ENCODE data around the gene RAPGEF6.

Gene RAPGEF6

GRCh38 chr5:131430794-131431193 is 204.2 kb downstream of the RAPGEF6 start:
- Histone ChIP-seq H3K27ac (ENCODE audit: low read depth, low read length, severe bottlenecking) (no peak overlapping the region), H3K9me3 (ENCODE audit: control insufficient read depth, low read length) (no peaks in the 10 kb centered on the region), H3K4me3 (ENCODE audit: extremely low read depth, insufficient read depth, low read length, poor library complexity, severe bottlenecking) (no peak overlapping the region), H3K36me3 (ENCODE audit: control insufficient read depth, insufficient read depth, low read length) (peaks cover 68% of the 10 kb centered on the region), H3K4me1 (ENCODE audit: control insufficient read depth, insufficient read depth, low read length, poor library complexity, severe bottlenecking) (no peaks in the 10 kb centered on the region)
- 100% methylated on average over 1 of the region's 1 CpG for WGBS, 2 experiments (ENCODE audit: insufficient coverage in 2 of 2)

GRCh38 chr5:131426011-131426410 is 209.0 kb downstream of the RAPGEF6 start:
- no peak overlapping the region for H3K27ac ChIP-seq (ENCODE audit: low read depth, low read length, severe bottlenecking)
- H3K9me3 ChIP-seq (ENCODE audit: control insufficient read depth, low read length), result no peaks in the 10 kb centered on the region
- no peak overlapping the region for H3K4me3 ChIP-seq (ENCODE audit: extremely low read depth, insufficient read depth, low read length, poor library complexity, severe bottlenecking)
- H3K4me1 ChIP-seq (ENCODE audit: control insufficient read depth, insufficient read depth, low read length, poor library complexity, severe bottlenecking), result no peaks in the 10 kb centered on the region
- peaks cover 54% of the 10 kb centered on the region for H3K36me3 ChIP-seq (ENCODE audit: control insufficient read depth, insufficient read depth, low read length)
- no CpG with 5 or more reads among the region's 1 CpG for WGBS, 2 experiments (ENCODE audit: insufficient coverage in 2 of 2)

- no peak overlapping the region for H3K4me3 ChIP-seq (ENCODE audit: extremely low read depth, insufficient read depth, low read length, poor library complexity, severe bottlenecking)
- H3K9me3 ChIP-seq (ENCODE audit: control insufficient read depth, low read length), result no peaks in the 10 kb centered on the region
- no peak overlapping the region for H3K27ac ChIP-seq (ENCODE audit: low read depth, low read length, severe bottlenecking)
- no peaks in the 10 kb centered on the region for H3K4me1 ChIP-seq (ENCODE audit: control insufficient read depth, insufficient read depth, low read length, poor library complexity, severe bottlenecking)
- H3K36me3 ChIP-seq (ENCODE audit: control insufficient read depth, insufficient read depth, low read length), result peaks cover 34% of the 10 kb centered on the region
- WGBS, 2 experiments (ENCODE audit: insufficient coverage in 2 of 2), result no CpG with 5 or more reads among the region's 2 CpGs
Measured at GRCh38 chr5:131423056-131423455, 212.0 kb downstream of the RAPGEF6 start.

- Histone ChIP-seq H3K27ac (ENCODE audit: low read depth, low read length, severe bottlenecking) (no peak overlapping the region), H3K4me1 (ENCODE audit: control insufficient read depth, insufficient read depth, low read length, poor library complexity, severe bottlenecking) (no peaks in the 10 kb centered on the region)
- WGBS, 2 experiments (ENCODE audit: insufficient coverage in 2 of 2), result 100% methylated on average over 1 to 2 of the region's 4 CpGs
Measured at GRCh38 chr5:131419877-131420276, 215.2 kb downstream of the RAPGEF6 start.

GRCh38 chr5:131418846-131419245 is 216.2 kb downstream of the RAPGEF6 start:
- no peaks in the 10 kb centered on the region for H3K9me3 ChIP-seq (ENCODE audit: control insufficient read depth, low read length)
- 75 to 90% methylated on average over 2 of the region's 7 CpGs for WGBS, 2 experiments (ENCODE audit: insufficient coverage in 2 of 2)
- H3K4me3 ChIP-seq (ENCODE audit: extremely low read depth, insufficient read depth, low read length, poor library complexity, severe bottlenecking), result no peak overlapping the region
- peaks cover 13% of the 10 kb centered on the region for H3K36me3 ChIP-seq (ENCODE audit: control insufficient read depth, insufficient read depth, low read length)
- H3K4me1 ChIP-seq (ENCODE audit: control insufficient read depth, insufficient read depth, low read length, poor library complexity, severe bottlenecking), result no peaks in the 10 kb centered on the region
- no peak overlapping the region for H3K27ac ChIP-seq (ENCODE audit: low read depth, low read length, severe bottlenecking)

More at GRCh38 chr5:131419877-131420276, 215.2 kb downstream of the RAPGEF6 start:
- H3K9me3 ChIP-seq (ENCODE audit: control insufficient read depth, low read length), result no peaks in the 10 kb centered on the region
- no peak overlapping the region for H3K4me3 ChIP-seq (ENCODE audit: extremely low read depth, insufficient read depth, low read length, poor library complexity, severe bottlenecking)
- peaks cover 15% of the 10 kb centered on the region for H3K36me3 ChIP-seq (ENCODE audit: control insufficient read depth, insufficient read depth, low read length)

- Histone ChIP-seq H3K9me3 (ENCODE audit: control insufficient read depth, low read length) (no peaks in the 10 kb centered on the region), H3K27ac (ENCODE audit: low read depth, low read length, severe bottlenecking) (no peak overlapping the region), H3K4me3 (ENCODE audit: extremely low read depth, insufficient read depth, low read length, poor library complexity, severe bottlenecking) (no peak overlapping the region), H3K36me3 (ENCODE audit: control insufficient read depth, insufficient read depth, low read length) (peaks cover 10% of the 10 kb centered on the region), H3K4me1 (ENCODE audit: control insufficient read depth, insufficient read depth, low read length, poor library complexity, severe bottlenecking) (no peaks in the 10 kb centered on the region)
- WGBS, 2 experiments (ENCODE audit: insufficient coverage in 2 of 2), result 4 to 11% methylated on average over 4 of the region's 7 CpGs
Measured at GRCh38 chr5:131417240-131417869, 217.7 kb downstream of the RAPGEF6 start.

- Histone ChIP-seq H3K9me3 (ENCODE audit: control insufficient read depth, low read length) (no peaks in the 10 kb centered on the region), H3K4me3 (ENCODE audit: extremely low read depth, insufficient read depth, low read length, poor library complexity, severe bottlenecking) (no peak overlapping the region), H3K36me3 (ENCODE audit: control insufficient read depth, insufficient read depth, low read length) (peaks cover 4% of the 10 kb centered on the region), H3K27ac (ENCODE audit: low read depth, low read length, severe bottlenecking) (no peak overlapping the region), H3K4me1 (ENCODE audit: control insufficient read depth, insufficient read depth, low read length, poor library complexity, severe bottlenecking) (no peaks in the 10 kb centered on the region)
- WGBS, 2 experiments (ENCODE audit: insufficient coverage in 2 of 2), result 60% methylated on average over 1 of the region's 3 CpGs; no CpG with 5 or more reads in 1 of the 2 experiments
Measured at GRCh38 chr5:131416729-131417128, 218.3 kb downstream of the RAPGEF6 start.

- H3K4me1 ChIP-seq (ENCODE audit: control insufficient read depth, insufficient read depth, low read length, poor library complexity, severe bottlenecking), result no peaks in the 10 kb centered on the region
- WGBS, 2 experiments (ENCODE audit: insufficient coverage in 2 of 2), result 85 to 93% methylated on average over 2 of the region's 4 CpGs
- no peak overlapping the region for H3K27ac ChIP-seq (ENCODE audit: low read depth, low read length, severe bottlenecking)
- H3K9me3 ChIP-seq (ENCODE audit: control insufficient read depth, low read length), result no peaks in the 10 kb centered on the region
- no peak overlapping the region for H3K4me3 ChIP-seq (ENCODE audit: extremely low read depth, insufficient read depth, low read length, poor library complexity, severe bottlenecking)
- H3K36me3 ChIP-seq (ENCODE audit: control insufficient read depth, insufficient read depth, low read length), result peaks cover 9% of the 10 kb centered on the region
Measured at GRCh38 chr5:131413605-131414559, 221.1 kb downstream of the RAPGEF6 start.

- WGBS, 2 experiments (ENCODE audit: insufficient coverage in 2 of 2), result 93 to 98% methylated on average over 4 to 5 of the region's 6 CpGs
Measured at GRCh38 chr5:131406975-131407638, 227.9 kb downstream of the RAPGEF6 start.

GRCh38 chr5:131406076-131406475 is 229.0 kb downstream of the RAPGEF6 start:
- Histone ChIP-seq H3K36me3 (ENCODE audit: control insufficient read depth, insufficient read depth, low read length) (peaks cover 23% of the 10 kb centered on the region), H3K9me3 (ENCODE audit: control insufficient read depth, low read length) (peaks cover 3% of the 10 kb centered on the region), H3K4me1 (ENCODE audit: control insufficient read depth, insufficient read depth, low read length, poor library complexity, severe bottlenecking) (no peaks in the 10 kb centered on the region), H3K27ac (ENCODE audit: low read depth, low read length, severe bottlenecking) (no peak overlapping the region), H3K4me3 (ENCODE audit: extremely low read depth, insufficient read depth, low read length, poor library complexity, severe bottlenecking) (no peak overlapping the region)
- no CpG with 5 or more reads among the region's 2 CpGs for WGBS, 2 experiments (ENCODE audit: insufficient coverage in 2 of 2)

More at GRCh38 chr5:131406975-131407638, 227.9 kb downstream of the RAPGEF6 start:
- Histone ChIP-seq H3K4me3 (ENCODE audit: extremely low read depth, insufficient read depth, low read length, poor library complexity, severe bottlenecking) (no peak overlapping the region), H3K9me3 (ENCODE audit: control insufficient read depth, low read length) (no peaks in the 10 kb centered on the region), H3K27ac (ENCODE audit: low read depth, low read length, severe bottlenecking) (no peak overlapping the region), H3K36me3 (ENCODE audit: control insufficient read depth, insufficient read depth, low read length) (peaks cover 22% of the 10 kb centered on the region), H3K4me1 (ENCODE audit: control insufficient read depth, insufficient read depth, low read length, poor library complexity, severe bottlenecking) (no peaks in the 10 kb centered on the region)

Data from mesodermal cell (in vitro differentiated cells).